Activated CD4-positive, alpha-beta T cell treated with anti-CD3 and anti-CD28 coated beads, Interleukin-2, Interleukin-6, amounts not matched to agents 100 ng/mL and 50 ng/mL, durations not matched to agents 16 hours and 8 hours (primary cell): ENCODE data around the gene FOXI1.
"Not testable (repeated sequence)": the region's sequence is repeated elsewhere in the genome, so short reads cannot be mapped to it uniquely, and the experiment has no call there.

Experiments
- DNase-seq: peaks from one replicate; pipeline ENCODE4 v3.0.0-alpha.2; 2020

FOXI1 gene

GRCh38 chr5:170132269-170132975 lies 26.7 kb downstream of the FOXI1 start:
- DNase-seq: no peak

- DNase-seq: no peak
Observed at GRCh38 chr5:170132976-170133448, 27.3 kb downstream of the FOXI1 start.

- DNase-seq: no peak
Observed at GRCh38 chr5:170135796-170136490, 30.2 kb downstream of the FOXI1 start.

- no peak for DNase-seq
Observed at GRCh38 chr5:170136506-170136905, 30.8 kb downstream of the FOXI1 start.

GRCh38 chr5:170137694-170138214 lies 32.1 kb downstream of the FOXI1 start:
- DNase-seq: no peak

- no peak for DNase-seq
Observed at GRCh38 chr5:170138273-170138672, 32.6 kb downstream of the FOXI1 start.

- no peak for DNase-seq
Observed at GRCh38 chr5:170139786-170140335, 34.2 kb downstream of the FOXI1 start.

GRCh38 chr5:170141196-170141595 lies 35.5 kb downstream of the FOXI1 start:
- DNase-seq: not testable (repeated sequence)

GRCh38 chr5:170141636-170142035 lies 35.9 kb downstream of the FOXI1 start:
- DNase-seq: no peak

- DNase-seq: no peak
Observed at GRCh38 chr5:170142196-170142595, 36.5 kb downstream of the FOXI1 start.

GRCh38 chr5:170143091-170143490 lies 37.4 kb downstream of the FOXI1 start:
- DNase-seq: no peak

GRCh38 chr5:170143710-170144109 lies 38.0 kb downstream of the FOXI1 start:
- DNase-seq: no peak

GRCh38 chr5:170144286-170145023 lies 38.8 kb downstream of the FOXI1 start:
- DNase-seq: no peak

GRCh38 chr5:170145462-170145861 lies 39.8 kb downstream of the FOXI1 start:
- DNase-seq: no peak

- no peak for DNase-seq
Observed at GRCh38 chr5:170147051-170147752, 41.5 kb downstream of the FOXI1 start.

- no peak for DNase-seq
Observed at GRCh38 chr5:170147753-170148264, 42.1 kb downstream of the FOXI1 start.

GRCh38 chr5:170148430-170149205 lies 42.9 kb downstream of the FOXI1 start:
- DNase-seq: no peak

- DNase-seq: no peak
Observed at GRCh38 chr5:170149206-170149515, 43.5 kb downstream of the FOXI1 start.

- DNase-seq: no peak
Observed at GRCh38 chr5:170150713-170151096, 45.0 kb downstream of the FOXI1 start.

- no peak for DNase-seq
Observed at GRCh38 chr5:170151097-170151831, 45.6 kb downstream of the FOXI1 start.

GRCh38 chr5:170152767-170153166 lies 47.1 kb downstream of the FOXI1 start:
- no peak for DNase-seq
